ENCODE results near the gene NOP10.
A peak's percentile ranks its signal among the peaks of the same experiment; 100 is the strongest.

Gene NOP10

GRCh38 chr15:34330279-34330678 is 12.7 kb downstream of the NOP10 start:
- DNase-seq (ENCODE audit: low spot score) = no peak

- DNase-seq (ENCODE audit: low spot score) = no peak
Observed at GRCh38 chr15:34329006-34329405, 13.9 kb downstream of the NOP10 start.

- DNase-seq (ENCODE audit: low spot score) = no peak
Observed at GRCh38 chr15:34327906-34328305, 15.0 kb downstream of the NOP10 start.

- DNase-seq (ENCODE audit: low spot score) = no peak
Observed at GRCh38 chr15:34325368-34325767, 17.6 kb downstream of the NOP10 start.

GRCh38 chr15:34324933-34325332 is 18.0 kb downstream of the NOP10 start:
- DNase-seq (ENCODE audit: low spot score) = no peak

GRCh38 chr15:34323217-34323616 is 19.7 kb downstream of the NOP10 start:
- no peak for DNase-seq (ENCODE audit: low spot score)

- peak; percentile 30 for DNase-seq (ENCODE audit: low spot score)
Observed at GRCh38 chr15:34318277-34319079, 24.5 kb downstream of the NOP10 start.

- DNase-seq (ENCODE audit: low spot score) = no peak
Observed at GRCh38 chr15:34314491-34315490, 28.1 kb downstream of the NOP10 start.

GRCh38 chr15:34311563-34311962 is 31.4 kb downstream of the NOP10 start:
- DNase-seq (ENCODE audit: low spot score) = no peak

- no peak for DNase-seq (ENCODE audit: low spot score)
Observed at GRCh38 chr15:34304613-34305012, 38.3 kb downstream of the NOP10 start.

GRCh38 chr15:34301058-34301457 is 41.9 kb downstream of the NOP10 start:
- DNase-seq (ENCODE audit: low spot score) = no peak

- no peak for DNase-seq (ENCODE audit: low spot score)
Observed at GRCh38 chr15:34297059-34297458, 45.9 kb downstream of the NOP10 start.

GRCh38 chr15:34292621-34293020 is 50.3 kb downstream of the NOP10 start:
- no peak for DNase-seq (ENCODE audit: low spot score)
